GM12874 (cell line): Measurements from ENCODE around the gene TECPR1.

Source experiments
- TF ChIP-seq, protein P1 (sequence below): IDR thresholded peaks from 2 replicates; pipeline ENCODE4 v1.5.1; 2011; ENCODE audit warnings: low read depth, mild to moderate bottlenecking, control low read depth, low read length, moderate library complexity; ENCODE audit not compliant: insufficient read depth

Gene TECPR1

DNA sequence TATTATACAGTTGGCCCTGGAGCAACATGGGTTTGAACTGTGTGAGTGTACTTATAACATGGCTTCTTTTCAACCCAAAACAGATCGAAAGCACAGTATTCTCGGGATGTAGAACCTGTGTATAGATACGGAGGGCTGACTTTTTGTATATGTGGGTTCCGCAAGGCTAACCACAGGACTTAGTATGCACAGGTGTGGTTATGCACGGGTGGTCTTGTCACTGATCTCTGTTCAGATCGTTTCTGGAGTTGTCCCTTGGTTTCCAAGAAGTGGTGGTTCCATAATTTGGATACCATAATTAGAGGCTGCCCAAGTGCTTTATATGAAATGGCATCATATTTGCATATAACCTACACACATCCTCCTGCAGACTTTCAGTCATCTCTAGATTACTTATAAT is 51.7 kb downstream of the TECPR1 start:
- TF ChIP-seq, protein P1, sequence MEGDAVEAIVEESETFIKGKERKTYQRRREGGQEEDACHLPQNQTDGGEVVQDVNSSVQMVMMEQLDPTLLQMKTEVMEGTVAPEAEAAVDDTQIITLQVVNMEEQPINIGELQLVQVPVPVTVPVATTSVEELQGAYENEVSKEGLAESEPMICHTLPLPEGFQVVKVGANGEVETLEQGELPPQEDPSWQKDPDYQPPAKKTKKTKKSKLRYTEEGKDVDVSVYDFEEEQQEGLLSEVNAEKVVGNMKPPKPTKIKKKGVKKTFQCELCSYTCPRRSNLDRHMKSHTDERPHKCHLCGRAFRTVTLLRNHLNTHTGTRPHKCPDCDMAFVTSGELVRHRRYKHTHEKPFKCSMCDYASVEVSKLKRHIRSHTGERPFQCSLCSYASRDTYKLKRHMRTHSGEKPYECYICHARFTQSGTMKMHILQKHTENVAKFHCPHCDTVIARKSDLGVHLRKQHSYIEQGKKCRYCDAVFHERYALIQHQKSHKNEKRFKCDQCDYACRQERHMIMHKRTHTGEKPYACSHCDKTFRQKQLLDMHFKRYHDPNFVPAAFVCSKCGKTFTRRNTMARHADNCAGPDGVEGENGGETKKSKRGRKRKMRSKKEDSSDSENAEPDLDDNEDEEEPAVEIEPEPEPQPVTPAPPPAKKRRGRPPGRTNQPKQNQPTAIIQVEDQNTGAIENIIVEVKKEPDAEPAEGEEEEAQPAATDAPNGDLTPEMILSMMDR = no peak

DNA sequence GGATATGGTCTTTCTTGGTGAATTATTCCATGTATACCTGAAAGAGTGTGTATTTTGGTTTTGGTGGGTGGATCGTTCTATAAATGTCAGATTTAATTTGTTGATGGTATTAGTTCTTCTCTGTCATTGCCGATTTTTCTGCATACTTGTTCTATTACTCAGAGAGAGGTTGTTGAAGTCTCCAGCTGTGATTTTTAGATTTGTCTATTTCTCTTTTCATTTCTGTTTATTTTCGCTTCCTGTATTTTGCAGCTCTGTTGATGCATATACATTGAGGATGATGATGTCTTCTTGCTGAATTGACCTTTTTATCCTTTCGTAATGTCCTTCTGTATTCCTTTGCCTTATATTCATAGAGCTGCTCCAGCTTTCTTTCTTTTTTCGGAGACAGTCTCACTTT is 52.9 kb downstream of the TECPR1 start:
- TF ChIP-seq, protein P1 = no peak

DNA sequence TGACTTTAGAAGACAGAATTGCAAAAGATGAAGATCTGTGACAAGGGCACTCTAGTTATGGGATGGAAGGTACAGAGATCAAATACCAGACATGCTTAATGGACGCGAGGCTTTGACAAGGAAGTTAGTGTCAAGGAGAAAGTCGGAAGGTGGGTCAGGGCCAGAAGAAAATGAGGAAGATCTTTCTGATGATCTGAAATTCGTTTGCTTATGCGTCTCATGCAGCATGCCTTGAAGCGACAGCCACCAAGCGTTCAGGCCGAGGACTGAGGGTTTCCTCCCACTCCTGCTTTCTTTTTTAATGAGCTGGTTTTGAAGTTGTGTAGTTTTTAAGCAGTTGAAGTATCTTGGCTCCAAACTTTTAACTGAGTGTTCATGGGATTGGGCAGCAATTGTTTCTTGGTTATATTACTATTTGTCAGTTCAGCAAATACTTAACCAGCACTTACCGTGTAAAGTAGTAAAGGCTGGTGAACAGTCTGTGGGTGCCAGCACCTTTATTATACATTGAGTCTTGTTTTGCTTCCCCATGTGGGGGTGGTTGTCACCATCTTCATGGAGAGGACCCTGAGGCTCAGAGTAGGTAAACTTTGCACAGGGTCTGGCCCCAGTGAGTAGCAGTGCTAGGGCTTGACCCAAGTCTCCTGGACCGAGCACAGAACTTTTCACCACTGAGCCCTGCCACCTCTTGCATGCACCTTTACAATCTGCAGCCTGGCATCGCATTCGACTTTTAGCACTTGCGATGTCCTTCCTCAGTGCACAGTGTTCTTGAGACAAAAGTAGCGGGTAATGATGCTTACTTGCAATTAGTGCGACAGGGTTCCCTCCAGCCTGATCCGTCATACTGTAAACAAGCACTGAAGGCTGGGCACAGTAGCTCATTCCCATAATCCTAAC is 55.1 kb downstream of the TECPR1 start:
- TF ChIP-seq, protein P1 = no peak

DNA sequence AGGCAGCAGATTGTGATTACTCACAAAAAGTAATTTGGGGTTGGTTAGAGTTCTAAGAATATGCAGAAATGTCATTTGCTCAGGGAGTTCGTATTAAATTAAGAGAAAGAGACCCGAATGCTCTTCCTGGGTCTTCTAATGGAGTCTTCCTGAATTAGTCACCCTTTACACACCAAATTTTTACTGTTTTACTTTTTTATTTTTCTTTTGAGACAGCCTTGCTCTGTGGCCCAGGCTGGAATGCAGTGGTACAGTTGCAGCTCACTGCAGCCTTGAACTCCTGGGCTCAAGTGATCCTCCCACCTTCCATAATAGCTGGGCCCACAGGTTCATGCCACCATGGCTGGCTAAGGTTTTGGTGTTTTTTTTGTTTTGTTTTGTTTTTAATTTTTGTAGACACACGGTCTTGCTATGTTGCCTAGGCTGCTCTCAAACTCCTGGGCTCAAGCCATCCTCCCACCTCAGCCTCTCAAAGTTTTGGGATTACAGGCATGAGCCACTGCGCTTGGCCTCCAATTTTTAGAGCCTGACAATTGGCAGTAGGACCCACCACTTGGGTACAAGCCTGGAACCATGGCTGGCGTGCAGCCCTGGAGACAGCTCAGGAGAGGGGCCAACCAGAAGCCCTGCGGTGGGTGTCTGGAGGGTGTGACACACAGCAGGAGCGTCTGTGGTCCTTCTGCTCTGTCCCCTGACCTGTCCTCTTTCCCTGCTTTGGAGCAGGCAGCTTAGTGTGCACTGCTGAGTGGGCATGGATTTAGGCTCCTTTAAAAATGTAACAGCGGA is 57.2 kb downstream of the TECPR1 start:
- TF ChIP-seq, protein P1 = no peak

DNA sequence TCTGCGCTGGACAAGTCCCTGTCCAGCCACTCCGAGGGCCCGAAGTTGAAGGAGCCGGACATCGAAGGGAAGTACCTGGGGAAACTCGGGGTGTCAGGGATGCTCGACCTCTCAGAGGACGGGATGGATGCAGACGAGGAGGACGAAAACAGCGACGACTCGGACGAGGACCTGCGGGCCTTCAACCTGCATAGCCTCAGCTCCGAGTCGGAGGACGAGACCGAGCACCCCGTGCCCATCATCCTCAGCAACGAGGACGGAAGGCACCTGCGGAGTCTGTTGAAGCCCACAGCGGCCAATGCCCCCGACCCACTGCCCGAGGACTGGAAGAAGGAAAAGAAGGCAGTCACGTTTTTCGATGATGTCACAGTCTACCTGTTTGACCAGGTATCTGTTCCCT is 57.8 kb downstream of the TECPR1 start:
- TF ChIP-seq, protein P1 = no peak

DNA sequence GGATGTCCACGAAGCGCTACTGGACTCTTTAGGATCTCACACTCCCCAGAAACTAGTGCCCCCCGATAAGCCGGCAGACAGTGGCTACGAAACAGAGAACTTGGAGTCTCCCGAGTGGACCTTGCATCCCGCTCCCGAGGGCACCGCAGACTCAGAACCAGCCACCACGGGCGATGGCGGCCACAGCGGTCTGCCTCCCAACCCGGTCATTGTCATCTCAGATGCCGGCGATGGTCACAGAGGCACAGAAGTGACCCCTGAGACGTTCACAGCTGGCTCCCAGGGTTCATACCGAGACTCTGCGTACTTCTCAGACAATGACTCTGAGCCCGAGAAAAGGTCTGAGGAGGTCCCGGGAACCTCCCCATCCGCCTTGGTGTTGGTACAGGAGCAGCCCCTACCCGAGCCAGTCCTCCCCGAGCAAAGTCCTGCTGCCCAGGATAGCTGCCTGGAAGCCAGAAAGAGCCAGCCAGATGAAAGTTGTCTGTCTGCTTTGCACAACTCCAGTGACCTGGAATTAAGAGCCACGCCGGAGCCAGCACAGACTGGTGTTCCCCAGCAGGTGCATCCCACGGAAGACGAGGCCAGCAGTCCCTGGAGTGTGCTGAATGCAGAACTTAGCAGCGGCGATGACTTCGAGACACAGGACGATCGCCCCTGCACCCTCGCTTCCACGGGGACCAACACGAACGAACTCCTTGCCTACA is 58.4 kb downstream of the TECPR1 start:
- TF ChIP-seq, protein P1 = no peak
